Sciatic nerve (tissue), 2 donors: ENCODE data around the gene MTFR2. TPM values are rescaled to one million over a fixed set of nuclear protein-coding genes. Genes with fewer than 3 reads are reported as not detected.

Experiments used
- ATAC-seq: fragments of 200-7000 bp; cut with Tn5 transposase; one replicate; pipeline ENCODE4 v1.9.1; 2020; ENCODE audit warnings: mild to moderate bottlenecking, moderate library complexity
- DNase-seq: peaks from one replicate; pipeline ENCODE4 v3.0.0-alpha.2; 2020; ENCODE audit warnings: low spot score
- intact Hi-C: fragments of 100-400 bp; cut with DNase I; formaldehyde crosslinking; loops from one replicate; pipeline ENCODE4 v1.14.2; 2022
- total RNA-seq: library from RNA; stranded (reverse); fragmentation: NEBNext Ultra II Directional; extraction: Animal tissue kit (Norgen Biotek cat#: 25700); gene quantifications from one replicate; pipeline ENCODE4 v1.2.1, GENCODE V29; 2021
- donor health status: DM: no; HTN: no; CAD: no.
- donor health status: DM: no; HTN: no; CAD: no.

MTFR2 gene
- 0.80 TPM for total RNA-seq

GRCh38 chr6:136249811-136250685, at the start of gene MTFR2:
TSS of gene MTFR2 (minus strand) at chr6:136250311. CDS start at chr6:136249099, 1,212 bp downstream.
- intact Hi-C loops: no loop called here
- DNase-seq: peak; percentile 95

GRCh38 chr6:136294621-136295020, 44.5 kb upstream of the MTFR2 start:
- intact Hi-C loops: no loop called here
- ATAC-seq: no peak

More at GRCh38 chr6:136249811-136250685, at the start of gene MTFR2:
- peak; percentile 99 for ATAC-seq

GRCh38 chr6:136290410-136291010, 40.4 kb upstream of the MTFR2 start:
- intact Hi-C loops: no loop called here
- DNase-seq (peak; percentile 72), ATAC-seq (peak; percentile 60)

More at GRCh38 chr6:136294621-136295020, 44.5 kb upstream of the MTFR2 start:
- no peak for DNase-seq

- ATAC-seq (peak; percentile 98), DNase-seq (peak; percentile 100)
- intact Hi-C loops: no loop called here
Observed at GRCh38 chr6:136289579-136290409, 39.7 kb upstream of the MTFR2 start, which contains the start of gene BCLAF1. TSS of gene BCLAF1 (minus strand) at chr6:136289846. CDS start at chr6:136279866, 9,980 bp downstream.

- ATAC-seq (peak; percentile 93), DNase-seq (peak; percentile 94)
- intact Hi-C loops: no loop called here
Observed at GRCh38 chr6:136289327-136289578, 39.1 kb upstream of the MTFR2 start.

GRCh38 chr6:136288566-136289326, 38.6 kb upstream of the MTFR2 start:
- DNase-seq: peak; percentile 80
- intact Hi-C loops: no loop called here

GRCh38 chr6:136284909-136285308, 34.8 kb upstream of the MTFR2 start:
- ATAC-seq (no peak), DNase-seq (no peak)
- intact Hi-C loops: no loop called here

More at GRCh38 chr6:136288566-136289326, 38.6 kb upstream of the MTFR2 start:
- ATAC-seq: peak; percentile 58

GRCh38 chr6:136282906-136283305, 32.8 kb upstream of the MTFR2 start:
- no peak for ATAC-seq
- intact Hi-C loops: no loop called here
- DNase-seq: no peak

- DNase-seq (no peak), ATAC-seq (no peak)
- intact Hi-C loops: no loop called here
Observed at GRCh38 chr6:136280032-136280609, 30.0 kb upstream of the MTFR2 start.

- intact Hi-C loops: no loop called here
- no peak for DNase-seq
- peak; percentile 38 for ATAC-seq
Observed at GRCh38 chr6:136274062-136274461, 24.0 kb upstream of the MTFR2 start.

- intact Hi-C loops: no loop called here
- no peak for ATAC-seq
- DNase-seq: no peak
Observed at GRCh38 chr6:136265101-136265500, 15.0 kb upstream of the MTFR2 start.

- no peak for ATAC-seq
- no peak for DNase-seq
- intact Hi-C loops: no loop called here
Observed at GRCh38 chr6:136262940-136263339, 12.8 kb upstream of the MTFR2 start.

GRCh38 chr6:136254851-136255466, 4.8 kb upstream of the MTFR2 start:
- DNase-seq (no peak), ATAC-seq (no peak)
- intact Hi-C loops: no loop called here

GRCh38 chr6:136253734-136254133, 3.6 kb upstream of the MTFR2 start:
- intact Hi-C loops: no loop called here
- ATAC-seq: no peak

GRCh38 chr6:136252441-136252840, 2.3 kb upstream of the MTFR2 start:
- ATAC-seq (no peak), DNase-seq (no peak)
- intact Hi-C loops: no loop called here

More at GRCh38 chr6:136253734-136254133, 3.6 kb upstream of the MTFR2 start:
- no peak for DNase-seq

- DNase-seq: no peak
- no peak for ATAC-seq
- intact Hi-C loops: no loop called here
Observed at GRCh38 chr6:136251394-136251793, 1.3 kb upstream of the MTFR2 start.

GRCh38 chr6:136250686-136251008, 536 bp upstream of the MTFR2 start:
- ATAC-seq (peak; percentile 18), DNase-seq (no peak)
- intact Hi-C loops: no loop called here

- DNase-seq (no peak), ATAC-seq (no peak)
- intact Hi-C loops: no loop called here
Observed at GRCh38 chr6:136249336-136249735, 775 bp downstream of the MTFR2 start.
